ENCODE measurements around the gene ADH4.
A peak's percentile ranks its signal among the peaks of the same experiment; 100 is the strongest.
"Not testable (repeated sequence)": the region's sequence is repeated elsewhere in the genome, so short reads cannot be mapped to it uniquely, and the experiment has no call there.

Gene ADH4

GRCh38 chr4:99109286-99109685, 34.8 kb downstream of the ADH4 start:
- DNase-seq, H3K4me3 Mint-ChIP-seq, H3K27me3 Mint-ChIP-seq, H3K36me3 Mint-ChIP-seq, H3K9me3 Mint-ChIP-seq, H3K4me1 Mint-ChIP-seq, H3K27ac Mint-ChIP-seq, CTCF ChIA-PET: not testable (repeated sequence)

- Mint-ChIP-seq H3K4me3 (no peak overlapping the region), H3K9me3 (no peaks in the 10 kb centered on the region)
- CTCF ChIA-PET, result no interaction called here
Measured at GRCh38 chr4:99104153-99104552, 39.9 kb downstream of the ADH4 start.

DNA sequence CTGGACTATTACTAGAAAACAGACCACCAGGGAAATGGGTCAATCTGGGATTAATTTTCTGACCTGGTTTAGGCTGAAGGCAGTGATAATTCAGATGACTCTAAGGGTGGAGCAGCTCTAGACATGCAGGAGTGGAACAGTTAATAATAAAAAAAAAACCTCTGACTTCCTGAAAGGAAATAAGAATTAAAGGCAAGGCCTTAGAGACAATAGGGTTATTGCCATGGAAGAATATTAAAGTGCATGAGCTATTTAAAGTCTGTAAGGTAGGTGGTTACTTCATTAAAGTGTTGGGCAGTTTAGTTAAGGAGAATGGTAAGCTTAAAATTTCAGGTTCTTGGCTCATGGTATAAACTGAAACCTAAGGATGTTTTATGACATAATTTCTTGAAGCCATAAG, 40.9 kb downstream of the ADH4 start:
- CTCF ChIA-PET, result no interaction called here

More at GRCh38 chr4:99104153-99104552, 39.9 kb downstream of the ADH4 start:
- H3K27me3 Mint-ChIP-seq, result peaks cover 7% of the 10 kb centered on the region
- H3K4me1 Mint-ChIP-seq, result no peaks in the 10 kb centered on the region
- H3K36me3 Mint-ChIP-seq, result no peaks in the 10 kb centered on the region
- H3K27ac Mint-ChIP-seq, result no peak overlapping the region
- DNase-seq, result no peak

DNA sequence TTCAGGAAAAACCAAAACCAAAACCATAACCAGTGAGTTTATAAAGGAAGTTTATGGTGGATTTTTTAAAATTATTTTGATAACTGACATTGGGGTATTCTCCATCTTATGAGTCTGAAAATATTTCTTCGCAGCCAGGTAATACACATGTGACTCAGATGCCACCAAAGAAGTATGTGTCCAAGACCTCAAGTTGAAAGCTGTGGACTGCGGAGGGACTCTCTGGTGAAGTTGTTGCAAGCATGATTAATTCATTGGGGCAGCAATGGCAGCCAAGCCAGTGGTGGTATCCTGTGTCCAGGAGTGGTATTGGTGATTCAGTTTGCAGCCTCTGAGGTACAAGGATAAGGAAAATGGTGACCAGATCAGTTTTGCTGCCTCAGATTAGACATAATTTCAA, 41.5 kb downstream of the ADH4 start:
- CTCF ChIA-PET, result no interaction called here
- Mint-ChIP-seq H3K4me1 (no peaks in the 10 kb centered on the region), H3K36me3 (no peaks in the 10 kb centered on the region), H3K9me3 (no peaks in the 10 kb centered on the region), H3K4me3 (no peak overlapping the region), H3K27me3 (peaks cover 9% of the 10 kb centered on the region), H3K27ac (no peak overlapping the region)
- DNase-seq, result no peak

More for the DNA sequence above, 40.9 kb downstream of the ADH4 start:
- H3K9me3 Mint-ChIP-seq, result no peaks in the 10 kb centered on the region
- no peaks in the 10 kb centered on the region for H3K4me1 Mint-ChIP-seq
- no peak overlapping the region for H3K27ac Mint-ChIP-seq
- no peaks in the 10 kb centered on the region for H3K36me3 Mint-ChIP-seq
- DNase-seq, result no peak
- H3K4me3 Mint-ChIP-seq, result no peak overlapping the region
- H3K27me3 Mint-ChIP-seq, result peaks cover 9% of the 10 kb centered on the region

DNA sequence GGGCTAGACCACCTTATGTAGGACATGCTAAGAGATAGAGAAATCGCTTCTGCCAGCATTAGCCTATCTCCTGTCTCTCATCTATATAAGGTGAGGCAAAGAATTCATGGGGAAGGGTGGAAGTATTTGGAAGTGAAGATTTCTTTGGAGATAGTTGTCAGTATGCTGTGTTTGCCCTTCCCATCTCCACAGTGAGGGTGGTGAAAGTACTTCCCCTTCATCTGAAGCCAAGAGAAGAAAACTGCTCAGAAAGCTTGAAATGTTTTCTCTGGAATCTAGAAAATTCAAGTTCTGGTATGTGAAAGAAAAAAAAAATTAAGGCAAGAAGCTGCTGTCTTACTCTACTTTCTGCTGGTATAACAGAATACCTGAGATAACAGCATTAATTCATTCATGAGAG, 43.2 kb downstream of the ADH4 start:
- CTCF ChIA-PET, result no interaction called here
- Mint-ChIP-seq H3K4me1 (no peaks in the 10 kb centered on the region), H3K27me3 (peaks cover 16% of the 10 kb centered on the region), H3K36me3 (no peaks in the 10 kb centered on the region), H3K27ac (no peak overlapping the region), H3K9me3 (no peaks in the 10 kb centered on the region), H3K4me3 (no peak overlapping the region)
- DNase-seq, result no peak

- DNase-seq, H3K36me3 Mint-ChIP-seq, CTCF ChIA-PET: not testable (repeated sequence)
Measured at GRCh38 chr4:99099814-99100213, 44.3 kb downstream of the ADH4 start.

GRCh38 chr4:99099311-99099710, 44.8 kb downstream of the ADH4 start:
- no peak for DNase-seq
- no peaks in the 10 kb centered on the region for H3K9me3 Mint-ChIP-seq
- peaks cover 16% of the 10 kb centered on the region for H3K27me3 Mint-ChIP-seq
- no peak overlapping the region for H3K4me3 Mint-ChIP-seq
- H3K4me1 Mint-ChIP-seq, result no peaks in the 10 kb centered on the region
- CTCF ChIA-PET, result no interaction called here
- no peaks in the 10 kb centered on the region for H3K36me3 Mint-ChIP-seq
- no peak overlapping the region for H3K27ac Mint-ChIP-seq

More at GRCh38 chr4:99099814-99100213, 44.3 kb downstream of the ADH4 start:
- H3K4me3 Mint-ChIP-seq, H3K9me3 Mint-ChIP-seq, H3K27ac Mint-ChIP-seq, H3K4me1 Mint-ChIP-seq: not testable (repeated sequence)
- peaks cover 16% of the 10 kb centered on the region for H3K27me3 Mint-ChIP-seq

GRCh38 chr4:99091841-99092240, 52.3 kb downstream of the ADH4 start:
- DNase-seq, H3K9me3 Mint-ChIP-seq, H3K27ac Mint-ChIP-seq, H3K36me3 Mint-ChIP-seq, H3K27me3 Mint-ChIP-seq, CTCF ChIA-PET, H3K4me3 Mint-ChIP-seq: not testable (repeated sequence)
- H3K4me1 Mint-ChIP-seq, result peaks cover 27% of the 10 kb centered on the region

DNA sequence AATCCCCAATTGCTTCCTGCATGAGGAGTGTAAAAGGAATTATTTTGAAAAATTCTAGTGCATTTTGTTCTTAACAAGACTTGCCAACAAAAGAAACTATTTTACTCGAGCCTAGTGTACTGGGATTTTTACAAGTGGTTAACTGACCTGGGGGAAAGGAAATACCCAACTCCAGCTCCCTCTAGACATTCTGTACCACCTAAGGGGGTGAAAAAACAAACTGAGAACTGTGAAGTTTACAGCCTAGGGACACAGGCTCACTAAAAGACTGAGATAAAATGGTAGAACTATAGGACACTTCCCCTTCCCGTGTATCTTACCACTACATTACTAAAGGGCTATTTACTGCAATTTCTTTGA, 52.9 kb downstream of the ADH4 start:
- H3K4me1 Mint-ChIP-seq, result peaks cover 32% of the 10 kb centered on the region
- no peaks in the 10 kb centered on the region for H3K9me3 Mint-ChIP-seq
- no peaks in the 10 kb centered on the region for H3K27me3 Mint-ChIP-seq
- no peak overlapping the region for H3K27ac Mint-ChIP-seq
- DNase-seq, result no peak
- CTCF ChIA-PET, result interaction anchor here (0.7 kb wide), 1 partner anchor 312 kb away, joined by 4 read pairs; no protein-coding TSS in a partner anchor
- peaks cover 7% of the 10 kb centered on the region for H3K36me3 Mint-ChIP-seq
- no peak overlapping the region for H3K4me3 Mint-ChIP-seq

- Mint-ChIP-seq H3K27ac (no peak overlapping the region), H3K9me3 (no peaks in the 10 kb centered on the region), H3K36me3 (peaks cover 7% of the 10 kb centered on the region), H3K4me3 (peak overlapping the region; percentile 31), H3K27me3 (no peaks in the 10 kb centered on the region), H3K4me1 (peaks cover 34% of the 10 kb centered on the region)
- CTCF ChIA-PET, result interaction anchor here (0.7 kb wide), 1 partner anchor 312 kb away, joined by 4 read pairs; no protein-coding TSS in a partner anchor
- DNase-seq, result no peak
Measured at GRCh38 chr4:99090481-99091215, 53.4 kb downstream of the ADH4 start.

DNA sequence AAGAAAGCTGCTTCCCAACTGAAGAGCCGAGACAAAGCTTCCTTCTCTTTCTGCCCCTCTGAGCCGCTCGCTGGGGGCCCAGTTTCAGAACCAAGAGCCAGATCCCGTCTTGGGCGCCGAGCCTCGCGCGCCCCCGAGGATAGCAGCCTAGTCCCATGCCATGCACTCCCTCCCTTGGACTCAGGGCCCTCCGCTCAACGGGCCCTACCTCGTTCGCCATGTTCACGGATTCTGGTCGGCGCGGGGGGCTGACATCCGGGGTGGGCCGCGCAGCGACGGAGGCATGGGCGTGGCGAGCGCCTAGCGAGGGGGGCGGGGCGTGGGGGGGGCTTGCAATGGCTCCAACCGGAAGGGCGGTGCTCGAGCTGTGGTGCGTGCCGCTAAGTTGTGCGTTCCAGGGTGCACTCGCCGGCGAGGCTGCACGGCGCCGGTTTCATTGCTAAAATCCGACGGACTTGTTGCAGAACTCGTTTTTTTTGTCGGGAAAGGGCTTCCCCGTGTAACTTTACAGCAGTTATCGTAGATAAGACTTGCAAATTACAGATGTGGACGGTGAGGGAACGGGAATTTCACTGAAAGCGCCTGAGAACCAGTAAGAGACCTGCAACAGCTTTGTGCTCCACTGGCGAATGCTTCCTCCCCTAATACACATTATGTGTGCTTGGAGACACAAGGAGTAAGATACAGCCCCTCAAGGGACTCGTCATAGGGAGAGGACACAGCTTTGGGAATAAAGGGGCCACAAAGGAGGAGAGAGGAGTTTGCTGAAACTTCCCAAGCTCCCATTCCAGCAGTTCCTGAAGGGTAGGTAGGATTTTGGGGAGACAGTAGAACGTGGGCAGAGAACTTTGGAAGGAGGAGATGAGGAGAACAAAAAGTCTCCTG, 55.4 kb downstream of the ADH4 start, which contains the start of gene ADH5:
Gene ADH5 (minus strand): TSS at position 308 of the 885 bp plus-strand sequence. CDS start 88 bp downstream, at position 220.
- peaks cover 43% of the 10 kb centered on the region for H3K4me1 Mint-ChIP-seq
- H3K4me3 Mint-ChIP-seq, result peak within 1 kb of the TSS; percentile 92
- peaks cover 24% of the 10 kb centered on the region for H3K36me3 Mint-ChIP-seq
- no peaks in the 10 kb centered on the region for H3K27me3 Mint-ChIP-seq
- CTCF ChIA-PET, result interaction anchor here (0.5 to 2.0 kb wide), 3 partner anchors 93 to 796 kb away, joined by 3 to 13 read pairs (median 4); partner anchors contain the start of gene METAP1
- H3K9me3 Mint-ChIP-seq, result no peaks in the 10 kb centered on the region
- peak; percentile 94 for DNase-seq
- peak within 1 kb of the TSS; percentile 96 for H3K27ac Mint-ChIP-seq

DNA sequence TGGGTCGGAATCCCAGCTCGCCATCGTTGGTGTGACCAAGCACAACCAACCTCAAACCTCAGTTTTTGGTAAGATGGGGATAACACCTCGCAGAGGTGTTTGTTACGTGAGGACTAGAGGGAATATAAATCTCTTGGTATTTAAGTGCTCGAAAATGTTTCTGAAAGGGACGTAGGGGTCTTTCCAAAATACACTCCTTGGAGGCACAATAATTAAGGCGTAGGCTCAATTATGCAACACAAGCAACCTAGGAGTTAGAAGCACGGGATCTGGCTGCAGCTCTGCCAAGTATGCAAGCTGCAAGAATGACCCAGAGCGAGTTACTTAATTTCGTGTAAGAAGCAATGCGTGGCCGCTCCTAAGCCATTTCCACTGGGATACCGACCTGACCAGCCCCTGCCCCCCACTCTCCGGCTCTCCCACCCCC, 56.1 kb downstream of the ADH4 start:
- H3K4me1 Mint-ChIP-seq, result peaks cover 44% of the 10 kb centered on the region

DNA sequence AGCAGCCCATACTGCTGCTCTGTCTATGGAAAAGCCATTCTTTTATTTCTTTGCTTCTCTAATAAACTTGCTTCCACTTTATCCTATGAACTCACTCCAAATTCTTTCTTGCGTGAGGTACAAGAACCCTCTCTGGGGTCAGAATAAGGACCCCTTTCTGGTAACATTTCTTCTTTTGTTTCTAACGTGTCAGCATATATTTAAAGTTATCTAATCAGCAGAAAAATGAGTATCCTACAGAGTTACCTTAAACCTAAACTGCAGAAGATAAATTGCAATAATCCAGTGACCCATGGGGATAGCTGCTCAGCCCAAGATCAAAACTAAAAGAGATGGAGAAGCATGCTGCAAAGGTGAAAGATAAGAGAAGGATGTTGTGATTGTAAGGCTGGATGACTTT, 59.5 kb downstream of the ADH4 start:
- Mint-ChIP-seq H3K4me3 (no peak overlapping the region), H3K4me1 (peaks cover 35% of the 10 kb centered on the region)
- CTCF ChIA-PET, result no interaction called here

More for the DNA sequence above, 56.1 kb downstream of the ADH4 start:
- CTCF ChIA-PET, result interaction anchor here (2.0 kb wide), 1 partner anchor 93 kb away, joined by 13 read pairs; the partner anchor contains the start of gene METAP1
- H3K9me3 Mint-ChIP-seq, result no peaks in the 10 kb centered on the region
- no peaks in the 10 kb centered on the region for H3K27me3 Mint-ChIP-seq
- peaks cover 28% of the 10 kb centered on the region for H3K36me3 Mint-ChIP-seq
- H3K27ac Mint-ChIP-seq, result peak overlapping the region; percentile 96
- DNase-seq, result no peak
- peak overlapping the region; percentile 92 for H3K4me3 Mint-ChIP-seq

GRCh38 chr4:99082192-99082591, 61.9 kb downstream of the ADH4 start:
- Mint-ChIP-seq H3K9me3 (no peaks in the 10 kb centered on the region), H3K4me3 (no peak overlapping the region), H3K36me3 (peaks cover 65% of the 10 kb centered on the region), H3K27ac (no peak overlapping the region), H3K4me1 (peaks cover 22% of the 10 kb centered on the region), H3K27me3 (no peaks in the 10 kb centered on the region)
- no peak for DNase-seq
- CTCF ChIA-PET, result no interaction called here

More for the DNA sequence above, 59.5 kb downstream of the ADH4 start:
- H3K27ac Mint-ChIP-seq, result no peak overlapping the region
- no peaks in the 10 kb centered on the region for H3K27me3 Mint-ChIP-seq
- H3K9me3 Mint-ChIP-seq, result no peaks in the 10 kb centered on the region
- DNase-seq, result no peak
- peaks cover 53% of the 10 kb centered on the region for H3K36me3 Mint-ChIP-seq
